Kidney epithelial cell (primary cell): Measurements from ENCODE around the gene OSBPL5. TPM values are rescaled to one million over a fixed set of nuclear protein-coding genes. Genes with fewer than 3 reads are reported as not detected.
A peak's percentile ranks its signal among the peaks of the same experiment; 100 is the strongest.

ENCODE experiments used
- DNase-seq: peaks from one replicate; pipeline ENCODE4 v3.0.0-alpha.2; 2010; ENCODE audit warnings: low read depth
- H3K27me3 ChIP-seq: 2 replicates; pipeline ENCODE4 v1.6.0; 2011; ENCODE audit warnings: low read length; ENCODE audit not compliant: control insufficient read depth, insufficient read depth
- H3K36me3 ChIP-seq: 2 replicates; pipeline ENCODE4 v1.5.1; 2011; ENCODE audit warnings: low read length; ENCODE audit not compliant: control insufficient read depth, insufficient read depth
- H3K4me3 ChIP-seq: 2 replicates; pipeline ENCODE4 v1.5.1; 2011; ENCODE audit warnings: low read depth, mild to moderate bottlenecking, control low read depth, low read length
- total RNA-seq: library from RNA; depleted of rRNA; stranded (reverse); fragments of >200 nt; gene quantifications from 2 replicates; pipeline ENCODE4 v1.2.3, GENCODE V29; 2015
- TF ChIP-seq, protein P1 (sequence below): IDR thresholded peaks from 2 replicates; pipeline ENCODE4 v1.5.1; 2011; ENCODE audit warnings: mild to moderate bottlenecking, moderate library complexity, low read length, control low read depth, inconsistent platforms; ENCODE audit not compliant: insufficient read depth, poor library complexity, severe bottlenecking

Gene OSBPL5
- total RNA-seq, 1 donor from 2014 or later: 10.2 TPM

DNA sequence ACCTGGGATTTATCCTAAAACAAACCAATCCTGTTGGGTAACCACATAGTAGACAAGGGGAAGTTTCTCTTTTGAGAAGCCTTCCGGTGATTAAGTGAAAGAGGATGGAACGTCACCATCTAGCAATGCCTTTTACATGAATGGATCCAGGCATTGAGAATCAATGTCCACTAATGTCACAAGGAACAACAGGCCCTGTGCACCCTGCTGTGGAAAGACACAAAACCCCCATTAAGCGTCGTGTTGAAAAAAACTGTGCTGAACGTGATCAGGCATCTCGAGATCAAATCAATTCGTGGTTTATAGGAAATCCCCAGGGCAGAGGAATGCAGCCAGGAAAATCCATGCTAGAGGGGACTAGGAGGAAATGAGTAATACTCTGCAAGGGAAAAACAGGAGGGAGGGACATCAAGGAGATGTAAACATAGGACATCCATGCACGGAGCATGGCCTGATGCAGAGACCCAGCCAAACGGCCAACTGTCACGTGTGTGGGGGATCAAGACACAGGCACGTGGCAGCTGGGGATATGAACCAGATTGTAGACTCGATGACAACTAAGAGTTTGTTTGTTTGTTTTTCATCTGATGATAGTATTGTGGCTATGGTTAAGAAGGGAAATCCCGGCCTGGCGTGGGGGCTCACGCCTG, 69.3 kb downstream of the OSBPL5 start:
- DNase-seq: no peak
- H3K4me3 ChIP-seq: no peak overlapping the region
- no peaks in the 10 kb centered on the region for H3K27me3 ChIP-seq
- H3K36me3 ChIP-seq: no peaks in the 10 kb centered on the region
- TF ChIP-seq, protein P1, sequence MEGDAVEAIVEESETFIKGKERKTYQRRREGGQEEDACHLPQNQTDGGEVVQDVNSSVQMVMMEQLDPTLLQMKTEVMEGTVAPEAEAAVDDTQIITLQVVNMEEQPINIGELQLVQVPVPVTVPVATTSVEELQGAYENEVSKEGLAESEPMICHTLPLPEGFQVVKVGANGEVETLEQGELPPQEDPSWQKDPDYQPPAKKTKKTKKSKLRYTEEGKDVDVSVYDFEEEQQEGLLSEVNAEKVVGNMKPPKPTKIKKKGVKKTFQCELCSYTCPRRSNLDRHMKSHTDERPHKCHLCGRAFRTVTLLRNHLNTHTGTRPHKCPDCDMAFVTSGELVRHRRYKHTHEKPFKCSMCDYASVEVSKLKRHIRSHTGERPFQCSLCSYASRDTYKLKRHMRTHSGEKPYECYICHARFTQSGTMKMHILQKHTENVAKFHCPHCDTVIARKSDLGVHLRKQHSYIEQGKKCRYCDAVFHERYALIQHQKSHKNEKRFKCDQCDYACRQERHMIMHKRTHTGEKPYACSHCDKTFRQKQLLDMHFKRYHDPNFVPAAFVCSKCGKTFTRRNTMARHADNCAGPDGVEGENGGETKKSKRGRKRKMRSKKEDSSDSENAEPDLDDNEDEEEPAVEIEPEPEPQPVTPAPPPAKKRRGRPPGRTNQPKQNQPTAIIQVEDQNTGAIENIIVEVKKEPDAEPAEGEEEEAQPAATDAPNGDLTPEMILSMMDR: no peak

DNA sequence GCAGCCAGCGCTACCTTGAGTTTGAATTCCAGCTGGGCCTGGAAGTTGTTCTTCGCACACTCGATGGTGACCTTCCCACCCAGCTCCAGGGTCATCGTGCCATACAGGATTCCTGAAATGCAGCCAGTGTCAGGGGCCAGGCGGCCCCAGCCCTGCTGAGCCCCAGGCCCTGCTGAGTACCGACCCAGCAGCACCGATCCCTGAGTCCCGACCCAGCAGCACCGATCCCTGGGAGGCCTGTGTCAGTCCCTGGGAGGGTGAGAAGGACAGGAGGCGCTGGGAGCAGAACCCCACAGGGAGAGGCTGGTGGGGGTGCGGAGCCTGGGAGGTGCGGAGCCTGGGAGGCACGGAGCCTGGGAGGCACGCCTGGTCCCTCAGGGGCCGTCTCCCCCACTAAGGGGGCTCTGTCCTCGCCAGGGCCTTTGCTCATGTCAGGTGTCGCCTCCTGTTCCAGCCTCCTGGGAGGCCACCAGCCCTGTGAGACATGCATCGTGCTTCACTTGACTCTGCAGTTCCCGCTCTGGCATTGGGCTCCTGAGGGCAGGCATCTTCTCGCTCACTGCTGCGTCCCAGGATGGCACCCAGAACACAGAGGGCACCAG, 70.8 kb downstream of the OSBPL5 start:
- DNase-seq: no peak
- H3K4me3 ChIP-seq: no peak overlapping the region
- H3K27me3 ChIP-seq: no peaks in the 10 kb centered on the region
- no peaks in the 10 kb centered on the region for H3K36me3 ChIP-seq
- TF ChIP-seq, protein P1: no peak

DNA sequence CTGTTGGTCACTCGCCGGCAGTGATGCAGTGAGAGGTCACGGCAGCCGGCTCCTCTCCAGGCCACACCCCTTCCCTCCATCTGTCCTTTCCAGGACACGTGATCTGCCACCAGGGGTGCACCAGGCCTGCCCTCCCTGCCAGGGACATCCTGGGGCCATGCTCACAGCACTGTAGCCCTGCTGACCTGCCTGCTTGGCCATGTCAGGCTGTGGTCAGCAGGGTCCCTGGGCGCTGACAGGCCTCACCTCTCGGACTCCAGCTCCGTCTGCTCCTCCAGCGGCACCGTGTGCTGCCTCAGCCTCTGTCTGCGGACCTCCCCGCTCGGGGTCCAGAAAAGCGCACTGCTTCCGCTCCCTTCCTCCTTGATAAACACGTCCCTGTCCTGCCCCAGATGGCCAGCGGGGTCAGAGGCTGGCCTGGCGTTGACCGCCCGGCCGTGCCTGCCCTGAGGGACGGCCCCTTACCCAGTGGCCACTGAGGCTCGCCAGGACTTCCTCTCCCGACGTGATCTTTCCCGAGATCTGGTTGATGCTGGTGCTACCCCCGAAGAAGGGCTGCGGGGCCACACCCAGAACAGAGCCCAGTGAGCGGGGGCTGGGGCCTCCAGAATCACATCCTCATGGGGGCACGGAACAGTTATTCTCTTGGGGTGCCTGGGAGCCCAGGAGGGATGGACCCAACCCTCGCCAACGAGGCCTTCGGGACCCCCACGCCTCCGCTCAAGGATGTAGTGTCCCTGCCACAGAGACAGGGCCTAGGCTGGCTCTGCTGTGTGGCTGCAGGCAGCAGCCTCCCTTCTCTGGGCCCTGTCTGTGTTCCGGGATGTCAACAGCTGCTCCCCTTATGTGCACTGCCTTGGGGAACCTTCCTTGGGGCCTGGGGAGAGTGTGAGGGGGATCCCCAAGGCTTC, 71.6 kb downstream of the OSBPL5 start:
- H3K36me3 ChIP-seq: no peaks in the 10 kb centered on the region
- no peaks in the 10 kb centered on the region for H3K27me3 ChIP-seq
- H3K4me3 ChIP-seq: no peak overlapping the region
- DNase-seq: no peak
- TF ChIP-seq, protein P1: no peak

DNA sequence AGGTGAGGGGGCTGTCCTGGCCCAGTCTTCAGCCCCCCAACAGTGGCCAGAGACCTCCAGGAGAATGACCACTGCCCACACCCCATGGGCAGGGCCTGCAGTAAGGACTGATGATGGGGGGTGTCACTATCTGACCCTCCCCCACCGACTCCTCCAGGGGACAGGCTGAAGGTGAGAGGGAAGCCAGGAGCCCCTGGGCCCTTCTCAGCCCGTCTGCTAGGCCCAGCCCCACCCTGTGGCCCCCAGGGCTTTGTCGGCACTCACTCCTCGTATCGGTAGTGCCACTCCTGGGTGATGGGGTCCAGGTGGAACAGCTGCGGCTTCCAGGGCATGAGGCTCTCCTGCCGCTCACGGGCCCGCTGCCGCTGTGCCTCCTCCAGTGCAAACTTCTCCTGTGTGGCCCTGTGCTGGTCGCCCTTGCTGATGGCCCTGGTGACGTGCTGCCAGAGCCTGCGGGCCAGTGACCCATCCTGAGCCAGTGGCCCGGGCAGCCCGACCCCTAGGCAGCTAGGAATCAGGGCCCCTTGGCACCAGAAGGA, 72.4 kb downstream of the OSBPL5 start:
- DNase-seq: no peak
- H3K27me3 ChIP-seq: no peaks in the 10 kb centered on the region
- no peaks in the 10 kb centered on the region for H3K36me3 ChIP-seq
- TF ChIP-seq, protein P1: no peak
- H3K4me3 ChIP-seq: no peak overlapping the region

DNA sequence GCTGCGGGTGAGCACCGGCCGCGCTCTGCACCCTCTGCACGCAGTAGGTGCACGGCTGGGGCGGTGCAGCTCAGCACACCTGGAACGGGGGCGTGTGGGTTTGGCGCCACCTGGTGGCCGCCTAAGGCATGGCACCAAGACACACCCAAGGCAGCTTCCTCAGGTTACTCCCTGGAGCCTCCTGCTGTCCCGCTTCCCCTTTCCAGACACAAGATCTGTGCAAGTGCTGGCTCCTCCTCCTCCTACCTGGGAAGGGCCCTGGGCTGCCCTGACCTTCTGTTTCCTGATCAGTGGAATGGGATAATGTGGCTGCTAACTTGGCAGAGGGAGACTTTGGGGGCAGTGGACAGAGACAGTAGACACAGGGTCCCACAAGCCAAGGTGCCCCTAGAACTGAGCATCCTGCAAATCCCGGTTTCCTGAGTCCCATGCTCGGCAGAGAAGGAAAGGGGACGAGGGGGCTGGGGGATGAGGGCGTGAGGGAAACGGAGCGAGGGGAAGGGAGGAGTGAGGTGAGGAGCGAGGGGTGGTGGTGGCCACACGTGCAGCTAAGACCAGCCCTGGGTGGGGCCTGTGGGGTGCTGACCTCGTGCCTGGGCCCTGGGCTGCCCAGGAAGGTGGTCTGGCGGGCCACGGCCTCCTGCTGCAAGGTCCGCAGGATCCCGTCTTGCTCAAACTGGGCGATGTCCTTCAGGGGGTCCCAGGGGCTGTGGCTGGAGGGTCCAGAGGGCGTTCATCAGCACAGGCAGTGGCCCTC, 73.1 kb downstream of the OSBPL5 start:
- no peaks in the 10 kb centered on the region for H3K27me3 ChIP-seq
- no peaks in the 10 kb centered on the region for H3K36me3 ChIP-seq
- TF ChIP-seq, protein P1: peak; percentile 99
- no peak overlapping the region for H3K4me3 ChIP-seq
- no peak for DNase-seq
